ENCODE data around the gene THPO. TPM values are rescaled to one million over a fixed set of nuclear protein-coding genes. Genes with fewer than 3 reads are reported as not detected.

The THPO gene
- total and polyA plus RNA-seq, 8 donors = 0.38 to 1.8 (median 0.93) TPM; not detected in 5

DNA sequence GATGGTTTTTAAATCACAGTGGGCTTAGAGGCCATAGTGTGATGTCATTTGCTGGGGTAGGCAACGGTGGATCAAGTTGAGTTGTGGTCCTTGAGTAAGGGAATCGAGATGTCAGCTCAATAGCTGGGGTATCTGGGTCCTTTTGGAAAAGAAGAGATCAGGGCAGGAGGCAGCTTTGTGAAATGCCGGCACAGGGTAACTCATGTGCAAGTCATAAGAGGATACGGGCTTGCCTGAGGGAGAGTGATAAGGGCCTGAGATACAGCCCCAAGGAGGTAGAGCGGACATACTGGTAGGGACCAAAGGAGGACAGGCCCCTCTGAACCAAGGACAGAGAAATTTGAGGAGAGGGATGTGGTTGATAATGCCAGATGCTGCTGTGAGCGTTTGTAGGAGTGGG, 44.8 kb downstream of the THPO start:
- no peak overlapping the region for H3K4me3 ChIP-seq
- intact Hi-C loops (cut with DNase I; ENCODE audit: low total_unique reads) = no loop called here
- H3K27ac ChIP-seq = peak overlapping the region in 4 of 5 donors; percentile 24 to 99 (median 78)
- TF ChIP-seq EP300 (IDR thresholded peaks at IDR 0.05) (no peak), POLR2AphosphoS5 (IDR thresholded peaks at IDR 0.05) (no peak), POLR2A (IDR thresholded peaks at IDR 0.05) (no peak)
- TF ChIP-seq, protein P1, sequence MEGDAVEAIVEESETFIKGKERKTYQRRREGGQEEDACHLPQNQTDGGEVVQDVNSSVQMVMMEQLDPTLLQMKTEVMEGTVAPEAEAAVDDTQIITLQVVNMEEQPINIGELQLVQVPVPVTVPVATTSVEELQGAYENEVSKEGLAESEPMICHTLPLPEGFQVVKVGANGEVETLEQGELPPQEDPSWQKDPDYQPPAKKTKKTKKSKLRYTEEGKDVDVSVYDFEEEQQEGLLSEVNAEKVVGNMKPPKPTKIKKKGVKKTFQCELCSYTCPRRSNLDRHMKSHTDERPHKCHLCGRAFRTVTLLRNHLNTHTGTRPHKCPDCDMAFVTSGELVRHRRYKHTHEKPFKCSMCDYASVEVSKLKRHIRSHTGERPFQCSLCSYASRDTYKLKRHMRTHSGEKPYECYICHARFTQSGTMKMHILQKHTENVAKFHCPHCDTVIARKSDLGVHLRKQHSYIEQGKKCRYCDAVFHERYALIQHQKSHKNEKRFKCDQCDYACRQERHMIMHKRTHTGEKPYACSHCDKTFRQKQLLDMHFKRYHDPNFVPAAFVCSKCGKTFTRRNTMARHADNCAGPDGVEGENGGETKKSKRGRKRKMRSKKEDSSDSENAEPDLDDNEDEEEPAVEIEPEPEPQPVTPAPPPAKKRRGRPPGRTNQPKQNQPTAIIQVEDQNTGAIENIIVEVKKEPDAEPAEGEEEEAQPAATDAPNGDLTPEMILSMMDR (IDR thresholded peaks at IDR 0.05) = no peak
- 72 to 79% (median 78%) methylated on average over 6 of the region's 6 CpGs for WGBS, 5 donors
- H3K4me1 ChIP-seq = peaks cover 21 to 63% (median 28%) of the 10 kb centered on the region in 4 donors
- peaks cover 65 to 72% (median 72%) of the 10 kb centered on the region in 4 donors for H3K36me3 ChIP-seq
- DNase-seq = no peak
- H3K27me3 ChIP-seq = no peaks in the 10 kb centered on the region
- H3K9me3 ChIP-seq = no peaks in the 10 kb centered on the region

DNA sequence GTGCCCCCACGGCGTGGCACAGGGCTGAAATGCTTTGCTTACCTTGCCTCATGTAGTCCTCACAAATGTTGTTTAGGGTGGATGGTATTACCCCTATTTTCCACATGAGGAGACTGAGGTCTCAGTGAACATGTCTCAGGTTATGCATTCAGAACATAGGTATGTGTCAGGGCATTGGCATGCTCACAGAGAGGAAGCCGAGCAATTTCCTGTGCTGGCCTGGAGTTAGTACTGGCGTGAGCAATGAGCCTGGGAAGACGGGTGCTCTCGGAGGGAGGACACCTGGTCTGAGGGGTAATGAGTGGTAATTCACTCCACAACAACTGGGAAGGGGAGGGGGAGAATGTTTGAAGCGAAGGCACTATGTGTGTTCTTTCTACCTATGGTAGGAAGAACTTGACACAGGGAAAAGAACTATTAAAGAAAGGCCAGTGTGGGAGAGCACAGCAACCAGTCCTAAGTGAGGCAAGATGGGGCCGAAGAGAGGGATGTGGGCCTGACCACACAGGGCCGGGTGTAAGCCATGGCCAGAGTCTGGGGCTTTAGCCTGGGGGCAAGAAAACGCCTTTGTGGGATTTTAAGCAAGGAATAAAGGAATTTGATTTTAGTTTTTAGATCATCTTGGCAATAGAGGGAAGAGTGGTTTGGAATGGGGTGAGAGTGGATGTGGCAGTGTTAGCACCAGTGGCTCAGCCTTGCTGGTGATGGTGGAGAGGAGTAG, 45.5 kb downstream of the THPO start:
- no peak for DNase-seq
- H3K36me3 ChIP-seq = peaks cover 71 to 79% (median 78%) of the 10 kb centered on the region in 4 donors
- intact Hi-C loops (cut with DNase I; ENCODE audit: low total_unique reads) = no loop called here
- H3K9me3 ChIP-seq = no peaks in the 10 kb centered on the region
- H3K27ac ChIP-seq = peak overlapping the region in 4 of 5 donors; percentile 24 to 99 (median 78)
- no peak overlapping the region for H3K4me3 ChIP-seq
- WGBS, 5 donors = 73 to 85% (median 79%) methylated on average over 10 of the region's 10 CpGs
- no peaks in the 10 kb centered on the region for H3K27me3 ChIP-seq
- peak in 1 of 3 donors; percentile 16 for TF ChIP-seq POLR2AphosphoS5 (IDR thresholded peaks at IDR 0.05)
- TF ChIP-seq, protein P1 (IDR thresholded peaks at IDR 0.05) = no peak
- no peak for TF ChIP-seq POLR2A (IDR thresholded peaks at IDR 0.05)
- H3K4me1 ChIP-seq = peaks cover 15 to 56% (median 22%) of the 10 kb centered on the region in 4 donors

DNA sequence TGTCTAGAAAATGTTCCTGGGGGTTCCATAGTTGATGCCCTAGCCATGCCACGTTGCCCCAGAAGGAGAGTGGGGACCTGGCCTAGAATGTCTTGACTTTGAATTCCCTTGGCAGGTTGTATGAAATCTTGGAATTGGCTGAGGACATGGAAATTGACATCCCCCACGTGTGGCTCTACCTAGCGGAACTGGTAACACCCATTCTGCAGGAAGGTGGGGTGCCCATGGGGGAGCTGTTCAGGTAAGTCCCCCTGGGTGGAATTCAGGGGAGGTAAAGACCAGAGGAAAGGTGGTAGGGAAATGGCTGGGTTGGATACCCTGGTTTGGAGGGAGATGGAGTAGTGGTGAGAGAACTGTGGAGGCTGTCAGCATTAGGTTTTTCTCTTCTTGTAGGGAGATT, 49.5 kb downstream of the THPO start:
- peaks cover 0 to 21% (median 0%) of the 10 kb centered on the region in 4 donors for H3K4me1 ChIP-seq
- no peak overlapping the region for H3K4me3 ChIP-seq
- no peak for DNase-seq
- 48 to 71% (median 56%) methylated on average over 3 of the region's 3 CpGs for WGBS, 5 donors
- peak overlapping the region in 1 of 5 donors; percentile 11 for H3K27ac ChIP-seq
- intact Hi-C loops (cut with DNase I; ENCODE audit: low total_unique reads) = no loop called here
- H3K36me3 ChIP-seq = peaks cover 92 to 100% (median 100%) of the 10 kb centered on the region in 4 donors
- no peaks in the 10 kb centered on the region for H3K9me3 ChIP-seq
- no peaks in the 10 kb centered on the region for H3K27me3 ChIP-seq
- no peak for TF ChIP-seq POLR2AphosphoS5 (IDR thresholded peaks at IDR 0.05)
- no peak for TF ChIP-seq POLR2A (IDR thresholded peaks at IDR 0.05)
- no peak for TF ChIP-seq EP300 (IDR thresholded peaks at IDR 0.05)
- TF ChIP-seq, protein P1 (IDR thresholded peaks at IDR 0.05) = no peak

DNA sequence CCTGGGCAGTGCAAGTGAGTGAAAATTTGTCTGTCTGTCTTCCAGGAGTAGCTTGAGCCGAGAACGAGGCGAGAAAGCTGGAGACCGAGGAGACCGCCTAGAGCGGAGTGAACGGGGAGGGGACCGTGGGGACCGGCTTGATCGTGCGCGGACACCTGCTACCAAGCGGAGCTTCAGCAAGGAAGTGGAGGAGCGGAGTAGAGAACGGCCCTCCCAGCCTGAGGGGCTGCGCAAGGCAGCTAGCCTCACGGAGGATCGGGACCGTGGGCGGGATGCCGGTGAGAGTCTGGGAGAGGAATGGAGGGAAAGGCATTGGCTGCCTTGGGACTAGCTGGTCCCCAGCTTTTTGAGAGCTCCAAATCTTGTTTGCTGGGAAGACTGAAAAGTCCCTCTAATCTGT, 50.8 kb downstream of the THPO start:
- Histone ChIP-seq H3K4me1 (peaks cover 0 to 17% (median 0%) of the 10 kb centered on the region in 4 donors), H3K27ac (no peak overlapping the region), H3K27me3 (no peaks in the 10 kb centered on the region), H3K9me3 (no peaks in the 10 kb centered on the region), H3K36me3 (peaks cover 97 to 100% (median 100%) of the 10 kb centered on the region in 4 donors), H3K4me3 (no peak overlapping the region)
- 92 to 96% (median 94%) methylated on average over 21 of the region's 21 CpGs for WGBS, 5 donors
- DNase-seq = no peak
- intact Hi-C loops (cut with DNase I; ENCODE audit: low total_unique reads) = no loop called here
- TF ChIP-seq POLR2A (IDR thresholded peaks at IDR 0.05) = no peak
- TF ChIP-seq EP300 (IDR thresholded peaks at IDR 0.05) = no peak
- no peak for TF ChIP-seq POLR2AphosphoS5 (IDR thresholded peaks at IDR 0.05)
- TF ChIP-seq, protein P1 (IDR thresholded peaks at IDR 0.05) = no peak

Measured in stomach (tissue), 9 donors.